Measurements from ENCODE around the gene RCN1. TPM values are rescaled to one million over a fixed set of nuclear protein-coding genes. Genes with fewer than 3 reads are reported as not detected.

RCN1 gene
- total and polyA plus RNA-seq, 2 experiments from 2014 or later: 534 to 557 TPM

- H3K4me1 ChIP-seq (ENCODE audit: insufficient read depth): peaks cover 5% of the 10 kb centered on the region; the same call in 1 of the 2 replicates
- H3K27me3 ChIP-seq (replicated peaks; ENCODE audit: insufficient read depth): no peaks in the 10 kb centered on the region
Observed at GRCh38 chr11:32121012-32121411, 30.1 kb downstream of the RCN1 start.

GRCh38 chr11:32122200-32122599, 31.3 kb downstream of the RCN1 start:
- Histone ChIP-seq H3K9ac (no peak overlapping the region), H4K20me1 (ENCODE audit: insufficient read depth) (no peaks in the 10 kb centered on the region), H3K27ac (no peak overlapping the region), H3K4me2 (ENCODE audit: unreplicated experiment) (no peak overlapping the region), H3K9me3 (ENCODE audit: low read depth) (no peaks in the 10 kb centered on the region), H3K4me1 (ENCODE audit: insufficient read depth) (peaks cover 5% of the 10 kb centered on the region; the same call in 1 of the 2 replicates), H2AFZ (no peak overlapping the region), H3K4me3 (no peak overlapping the region), H3K27me3 (replicated peaks; ENCODE audit: insufficient read depth) (no peaks in the 10 kb centered on the region), H3F3A (ENCODE audit: insufficient read depth) (no peaks in the 10 kb centered on the region), H3K36me3 (ENCODE audit: low read depth) (no peaks in the 10 kb centered on the region), H3K79me2 (ENCODE audit: insufficient read depth) (no peaks in the 10 kb centered on the region), H3K9me2 (ENCODE audit: insufficient read depth) (no peaks in the 10 kb centered on the region)
- no peak for DNase-seq
- 35 to 36% methylated on average over 2 of the region's 2 CpGs for WGBS, 2 experiments (ENCODE audit: low coverage in 1 of 2, low lambda C conversion rate in 2 of 2, missing lambda C conversion rate in 2 of 2)
- TF ChIP-seq EZH2 (IDR thresholded peaks at IDR 0.05; ENCODE audit: insufficient read depth, poor library complexity, severe bottlenecking): no peak
- no peak for TF ChIP-seq EZH2phosphoT487 (IDR thresholded peaks at IDR 0.05; ENCODE audit: insufficient read depth, low read depth)
- in situ Hi-C loops (cut with MboI): no loop called here

More at GRCh38 chr11:32121012-32121411, 30.1 kb downstream of the RCN1 start:
- H4K20me1 ChIP-seq (ENCODE audit: insufficient read depth): no peaks in the 10 kb centered on the region
- no peaks in the 10 kb centered on the region for H3K9me2 ChIP-seq (ENCODE audit: insufficient read depth)
- H3K9ac ChIP-seq: no peak overlapping the region
- no peaks in the 10 kb centered on the region for H3F3A ChIP-seq (ENCODE audit: insufficient read depth)
- no peak overlapping the region for H2AFZ ChIP-seq
- H3K4me2 ChIP-seq (ENCODE audit: unreplicated experiment): no peak overlapping the region
- DNase-seq: no peak
- H3K9me3 ChIP-seq (ENCODE audit: low read depth): no peaks in the 10 kb centered on the region
- H3K27ac ChIP-seq: no peak overlapping the region
- in situ Hi-C loops (cut with MboI): no loop called here
- TF ChIP-seq EZH2 (IDR thresholded peaks at IDR 0.05; ENCODE audit: insufficient read depth, poor library complexity, severe bottlenecking) (no peak), EZH2phosphoT487 (IDR thresholded peaks at IDR 0.05; ENCODE audit: insufficient read depth, low read depth) (no peak)
- no peaks in the 10 kb centered on the region for H3K79me2 ChIP-seq (ENCODE audit: insufficient read depth)
- no peaks in the 10 kb centered on the region for H3K36me3 ChIP-seq (ENCODE audit: low read depth)
- no peak overlapping the region for H3K4me3 ChIP-seq
- 81 to 87% methylated on average over 4 of the region's 4 CpGs for WGBS, 2 experiments (ENCODE audit: low coverage in 1 of 2, low lambda C conversion rate in 2 of 2, missing lambda C conversion rate in 2 of 2)

GRCh38 chr11:32131321-32131720, 40.4 kb downstream of the RCN1 start:
- no peak overlapping the region for H3K9ac ChIP-seq
- TF ChIP-seq EZH2 (IDR thresholded peaks at IDR 0.05; ENCODE audit: insufficient read depth, poor library complexity, severe bottlenecking): no peak
- no peak for TF ChIP-seq EZH2phosphoT487 (IDR thresholded peaks at IDR 0.05; ENCODE audit: insufficient read depth, low read depth)
- no peak overlapping the region for H3K27ac ChIP-seq
- DNase-seq: peak; percentile 8
- no peaks in the 10 kb centered on the region for H3K79me2 ChIP-seq (ENCODE audit: insufficient read depth)
- no peak overlapping the region for H2AFZ ChIP-seq
- H3K4me2 ChIP-seq (ENCODE audit: unreplicated experiment): no peak overlapping the region
- H4K20me1 ChIP-seq (ENCODE audit: insufficient read depth): no peaks in the 10 kb centered on the region
- H3K9me3 ChIP-seq (ENCODE audit: low read depth): no peaks in the 10 kb centered on the region
- H3K4me1 ChIP-seq (ENCODE audit: insufficient read depth): peaks cover 3% of the 10 kb centered on the region; the same call in 1 of the 2 replicates
- no peak overlapping the region for H3K4me3 ChIP-seq
- peaks cover under 1% of the 10 kb centered on the region; the same call in 1 of the 2 replicates for H3K9me2 ChIP-seq (ENCODE audit: insufficient read depth)
- peaks cover 4% of the 10 kb centered on the region; the same call in 1 of the 2 replicates for H3F3A ChIP-seq (ENCODE audit: insufficient read depth)
- H3K27me3 ChIP-seq (replicated peaks; ENCODE audit: insufficient read depth): no peaks in the 10 kb centered on the region
- WGBS, 2 experiments (ENCODE audit: low coverage in 1 of 2, low lambda C conversion rate in 2 of 2, missing lambda C conversion rate in 2 of 2): 41 to 56% methylated on average over 3 of the region's 3 CpGs
- in situ Hi-C loops (cut with MboI): no loop called here
- H3K36me3 ChIP-seq (ENCODE audit: low read depth): no peaks in the 10 kb centered on the region

GRCh38 chr11:32136657-32137056, 45.8 kb downstream of the RCN1 start:
- TF ChIP-seq EZH2 (IDR thresholded peaks at IDR 0.05; ENCODE audit: insufficient read depth, poor library complexity, severe bottlenecking): no peak
- no peak for TF ChIP-seq EZH2phosphoT487 (IDR thresholded peaks at IDR 0.05; ENCODE audit: insufficient read depth, low read depth)
- H2AFZ ChIP-seq: peak overlapping the region; percentile 30; the same call in 1 of the 2 replicates
- H3K9me2 ChIP-seq (ENCODE audit: insufficient read depth): peaks cover 5% of the 10 kb centered on the region; the same call in 1 of the 2 replicates
- no peaks in the 10 kb centered on the region for H4K20me1 ChIP-seq (ENCODE audit: insufficient read depth)
- H3K4me1 ChIP-seq (ENCODE audit: insufficient read depth): peaks cover 19% of the 10 kb centered on the region
- no peaks in the 10 kb centered on the region for H3K79me2 ChIP-seq (ENCODE audit: insufficient read depth)
- H3K9me3 ChIP-seq (ENCODE audit: low read depth): no peaks in the 10 kb centered on the region
- H3K36me3 ChIP-seq (ENCODE audit: low read depth): no peaks in the 10 kb centered on the region
- in situ Hi-C loops (cut with MboI): no loop called here
- WGBS, 2 experiments (ENCODE audit: low coverage in 1 of 2, low lambda C conversion rate in 2 of 2, missing lambda C conversion rate in 2 of 2): 96 to 98% methylated on average over 3 of the region's 3 CpGs
- H3F3A ChIP-seq (ENCODE audit: insufficient read depth): peaks cover 20% of the 10 kb centered on the region
- peak overlapping the region; percentile 32 for H3K4me2 ChIP-seq (ENCODE audit: unreplicated experiment)
- H3K27ac ChIP-seq: peak overlapping the region; percentile 90
- H3K27me3 ChIP-seq (replicated peaks; ENCODE audit: insufficient read depth): no peaks in the 10 kb centered on the region
- no peak overlapping the region for H3K4me3 ChIP-seq
- peak overlapping the region; percentile 42; the same call in 1 of the 2 replicates for H3K9ac ChIP-seq
- DNase-seq: no peak
